GM20000 (cell line): Measurements from ENCODE around the gene SYTL2.
"Not testable (repeated sequence)": the region's sequence is repeated elsewhere in the genome, so short reads cannot be mapped to it uniquely, and the experiment has no call there.

ENCODE experiments used
- DNase-seq: peaks from one replicate; pipeline ENCODE4 v3.0.0; 2012; ENCODE audit warnings: low spot score
- CTCF ChIP-seq: IDR thresholded peaks from 2 replicates; pipeline ENCODE4 v1.5.1; 2012; ENCODE audit warnings: mild to moderate bottlenecking, control low read depth; ENCODE audit errors: extremely low read depth, missing control alignments

SYTL2 gene

GRCh38 chr11:85787809-85788760, 22.9 kb downstream of the SYTL2 start:
- no peak for DNase-seq

DNA sequence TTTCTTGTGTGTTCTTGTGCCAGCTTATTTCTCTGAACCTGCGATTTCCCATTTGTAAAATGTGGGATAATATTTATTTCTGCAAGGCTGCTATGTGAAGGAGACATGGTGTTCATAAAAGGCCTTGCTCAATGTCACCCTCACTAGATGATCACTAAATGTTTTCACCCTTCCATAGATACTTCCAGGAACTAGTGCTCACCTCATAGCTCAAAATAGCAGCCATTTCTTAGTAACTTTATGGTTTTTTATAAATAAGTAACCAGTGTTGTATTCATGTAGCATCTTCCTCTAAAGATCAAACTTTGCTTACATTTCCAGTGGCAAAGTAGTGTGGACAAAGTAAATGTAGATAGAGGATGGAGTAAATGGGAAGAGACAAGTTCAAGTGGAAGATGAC, 23.8 kb downstream of the SYTL2 start:
- TF ChIP-seq CTCF = no peak
- no peak for DNase-seq

More at GRCh38 chr11:85787809-85788760, 22.9 kb downstream of the SYTL2 start:
- TF ChIP-seq CTCF = no peak

- no peak for DNase-seq
- TF ChIP-seq CTCF = no peak
Measured at GRCh38 chr11:85784480-85785265, 26.3 kb downstream of the SYTL2 start.

GRCh38 chr11:85783758-85784157, 27.2 kb downstream of the SYTL2 start:
- DNase-seq = no peak

DNA sequence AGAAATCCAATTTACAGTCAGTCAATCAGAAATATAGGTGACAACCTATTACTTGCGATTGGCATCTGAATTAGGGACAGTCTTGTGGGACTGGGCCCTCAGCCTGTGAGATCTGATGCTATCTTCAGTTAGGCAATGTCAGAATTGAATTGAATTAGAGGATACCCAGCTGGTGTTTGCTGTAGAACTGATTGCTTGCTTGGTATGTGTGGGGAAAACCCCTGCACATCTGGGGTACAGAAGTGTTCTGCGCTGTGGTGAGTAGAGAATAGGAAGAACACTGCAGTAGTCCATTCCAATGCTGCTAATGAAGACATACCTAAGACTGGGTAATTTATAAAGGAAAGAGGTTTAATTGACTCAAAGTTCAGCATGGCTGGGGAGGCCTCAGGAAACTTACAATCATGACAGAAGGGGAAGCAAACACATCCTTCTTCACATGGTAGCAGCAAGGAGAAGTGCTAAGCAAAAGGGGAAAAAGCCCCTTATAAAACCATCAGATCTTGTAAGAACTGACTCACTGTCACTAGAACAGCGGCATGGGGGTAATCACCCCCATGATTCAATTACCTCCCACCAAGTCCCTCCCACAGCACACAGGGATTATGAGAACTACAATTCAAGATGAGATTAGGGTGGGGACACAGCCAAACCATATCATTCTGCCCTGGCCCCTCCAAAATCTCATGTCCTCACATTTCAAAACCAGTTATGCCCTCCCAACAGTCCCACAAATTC, 30.0 kb downstream of the SYTL2 start:
- DNase-seq = not testable (repeated sequence)

More at GRCh38 chr11:85783758-85784157, 27.2 kb downstream of the SYTL2 start:
- TF ChIP-seq CTCF = no peak

GRCh38 chr11:85779956-85780640, 30.8 kb downstream of the SYTL2 start:
- TF ChIP-seq CTCF = no peak
- DNase-seq = no peak

- not testable (repeated sequence) for DNase-seq
Measured at GRCh38 chr11:85777603-85777972, 33.4 kb downstream of the SYTL2 start.
